Ascending aorta (tissue), 2 donors: ENCODE results near the gene GUCY2C. TPM values are rescaled to one million over a fixed set of nuclear protein-coding genes. Genes with fewer than 3 reads are reported as not detected.
"Not testable (repeated sequence)": the region's sequence is repeated elsewhere in the genome, so short reads cannot be mapped to it uniquely, and the experiment has no call there.

Experiments
- DNase-seq, 2 donors: peaks; one replicate each; pipeline ENCODE4 v3.0.0-alpha.2; 2019; ENCODE audit warnings: low spot score in 2 of 2
- H3K27ac ChIP-seq, 2 donors: fragments of 200-600 bp; sonication (generic); one replicate each; pipeline ENCODE4 v1.5.1; 2016 to 2017; ENCODE audit warnings: mild to moderate bottlenecking in 1 of 2
- H3K27me3 ChIP-seq: fragments of 200-600 bp; sonication (generic); one replicate; pipeline ENCODE4 v1.5.1; 2017
- H3K36me3 ChIP-seq, 2 donors: fragments of 200-600 bp; sonication (generic); one replicate each; pipeline ENCODE4 v1.5.1; 2016
- H3K4me1 ChIP-seq, 2 donors: fragments of 200-600 bp; sonication (generic); one replicate each; pipeline ENCODE4 v1.5.1; 2016 to 2017; ENCODE audit warnings: mild to moderate bottlenecking in 1 of 2
- H3K4me3 ChIP-seq, 2 donors: fragments of 200-600 bp; sonication (generic); one replicate each; pipeline ENCODE4 v1.5.1; 2016 to 2017; ENCODE audit warnings: mild to moderate bottlenecking in 1 of 2
- H3K9me3 ChIP-seq, 2 donors: fragments of 200-600 bp; sonication (generic); one replicate each; pipeline ENCODE4 v1.5.1; 2016
- CTCF ChIP-seq, 3 experiments: fragments of 200-600 bp in 2 of 3; fragments of 450-650 bp in 1 of 3; sonication (generic) in 2 of 3; IDR thresholded peaks; one replicate each; pipeline ENCODE4 v1.5.1; 2016 to 2019; ENCODE audit warnings: antibody characterized with exemption in 3 of 3, mild to moderate bottlenecking in 1 of 3, moderate library complexity in 1 of 3
- intact Hi-C: fragments of 100-400 bp; cut with DNase I; formaldehyde crosslinking; loops from one replicate; pipeline ENCODE4 v1.15.1; 2023
- total RNA-seq: library from RNA; depleted of rRNA; stranded (reverse); fragments of >200 nt; gene quantifications from one replicate; pipeline ENCODE4 v1.1.0, GENCODE V29; 2016

GUCY2C gene
- total RNA-seq = not detected

DNA sequence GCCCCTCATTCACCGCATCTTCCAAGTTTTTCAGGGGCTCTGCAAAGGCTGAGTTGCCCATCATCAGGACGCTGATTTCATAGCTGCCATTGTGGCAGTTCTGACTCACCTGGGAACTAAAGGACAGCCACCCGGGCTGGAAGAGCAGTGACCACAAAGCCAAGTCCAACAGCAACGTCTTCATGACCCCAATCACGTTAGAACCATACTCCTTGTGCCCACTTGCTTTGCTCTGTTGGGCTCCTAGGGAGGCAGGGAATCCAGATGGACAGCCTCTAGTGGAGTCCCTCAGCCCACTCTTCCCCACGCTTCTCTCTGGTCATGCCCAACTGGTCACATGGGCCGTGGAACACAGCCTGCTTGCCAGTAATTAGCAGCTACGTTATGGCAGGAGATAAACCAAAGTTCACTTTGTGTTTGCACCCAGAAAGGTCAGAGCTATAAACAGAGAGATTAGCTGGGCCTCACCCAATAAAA, at the start of gene GUCY2C:
TSS of gene GUCY2C (minus strand) at position 335 of the 477 bp plus-strand sequence. CDS start at position 184, 151 bp downstream.
- intact Hi-C loops = no loop called here
- no peak for DNase-seq
- no peak within 1 kb of the TSS for H3K27ac ChIP-seq
- H3K4me3 ChIP-seq = no peak within 1 kb of the TSS
- no peaks in the 10 kb centered on the region for H3K4me1 ChIP-seq
- H3K9me3 ChIP-seq = no peaks in the 10 kb centered on the region
- H3K27me3 ChIP-seq = no peaks in the 10 kb centered on the region
- H3K36me3 ChIP-seq = no peaks in the 10 kb centered on the region
- no peak for TF ChIP-seq CTCF (IDR thresholded peaks at IDR 0.05)

DNA sequence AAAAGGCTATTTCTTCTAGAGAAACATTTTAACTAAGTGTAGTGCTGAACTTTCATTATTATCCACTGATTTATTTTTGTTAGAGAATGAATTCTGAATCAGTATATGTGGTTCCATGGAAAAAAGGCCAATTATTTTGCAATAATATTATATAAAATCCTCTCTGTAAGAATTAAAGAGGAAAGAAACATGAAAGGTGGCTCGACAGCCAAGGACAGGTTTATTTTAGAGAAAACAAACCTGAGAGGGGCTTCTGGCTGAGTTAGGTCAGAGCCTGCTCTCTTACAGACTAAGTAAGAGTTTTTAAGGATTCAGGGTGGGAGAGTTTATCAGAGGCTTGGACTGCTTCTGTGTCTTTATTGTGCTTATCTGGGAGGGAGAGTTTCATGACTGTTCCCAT, 46.7 kb upstream of the GUCY2C start:
- no peak for DNase-seq
- TF ChIP-seq CTCF (IDR thresholded peaks at IDR 0.05) = no peak
- no peak overlapping the region for H3K27ac ChIP-seq
- peaks cover 2 to 9% of the 10 kb centered on the region in 2 donors for H3K36me3 ChIP-seq
- H3K4me3 ChIP-seq = no peak overlapping the region
- H3K27me3 ChIP-seq = no peaks in the 10 kb centered on the region
- intact Hi-C loops = no loop called here
- H3K4me1 ChIP-seq = no peaks in the 10 kb centered on the region
- H3K9me3 ChIP-seq = no peaks in the 10 kb centered on the region

DNA sequence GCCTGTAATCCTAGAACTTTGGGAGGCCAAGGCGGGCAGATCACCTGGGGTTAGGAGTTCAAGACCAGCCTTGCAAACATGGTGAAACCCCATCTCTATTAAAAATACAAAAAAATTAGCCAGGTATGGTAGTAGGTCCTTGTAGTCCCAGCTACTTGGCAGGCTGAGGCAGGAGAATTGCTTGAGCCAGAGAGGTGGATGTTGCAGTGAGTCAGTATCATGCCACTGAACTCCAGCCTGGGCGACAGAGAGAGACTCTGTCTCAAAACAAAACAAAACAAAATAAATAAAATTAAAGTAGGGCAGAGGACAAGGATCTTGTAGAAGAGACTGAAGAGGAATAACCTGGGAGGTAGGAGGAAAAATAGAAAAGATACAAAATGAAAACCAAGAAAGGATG, 45.5 kb upstream of the GUCY2C start:
- Histone ChIP-seq H3K4me3 (no peak overlapping the region), H3K27ac (no peak overlapping the region), H3K27me3 (no peaks in the 10 kb centered on the region), H3K36me3 (peaks cover 2 to 5% of the 10 kb centered on the region in 2 donors), H3K9me3 (no peaks in the 10 kb centered on the region), H3K4me1 (no peaks in the 10 kb centered on the region)
- no peak for TF ChIP-seq CTCF (IDR thresholded peaks at IDR 0.05)
- intact Hi-C loops = no loop called here
- no peak for DNase-seq

DNA sequence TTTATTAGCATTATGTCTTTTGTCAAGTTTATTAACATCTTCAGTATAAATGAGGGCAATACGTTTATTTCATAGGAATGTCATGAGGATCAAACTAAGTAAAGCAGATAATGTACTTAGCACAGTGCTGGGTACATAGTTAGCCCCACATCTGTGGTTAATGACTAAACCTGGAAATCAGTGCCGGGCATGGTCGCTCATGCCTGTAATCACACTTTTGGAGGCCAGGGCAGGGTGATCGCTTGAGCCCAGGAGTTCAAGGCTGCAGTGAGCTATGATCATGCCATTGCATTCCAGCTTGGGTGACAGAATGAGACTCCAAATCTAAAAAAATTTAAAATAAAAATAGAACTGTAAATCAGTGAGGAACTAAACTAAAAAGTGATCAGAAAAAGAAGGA, 44.8 kb upstream of the GUCY2C start:
- DNase-seq = no peak
- Histone ChIP-seq H3K36me3 (peaks cover 2 to 4% of the 10 kb centered on the region in 2 donors), H3K27ac (no peak overlapping the region), H3K27me3 (no peaks in the 10 kb centered on the region), H3K4me1 (no peaks in the 10 kb centered on the region), H3K4me3 (no peak overlapping the region), H3K9me3 (no peaks in the 10 kb centered on the region)
- intact Hi-C loops = no loop called here
- TF ChIP-seq CTCF (IDR thresholded peaks at IDR 0.05) = no peak

GRCh38 chr12:14736441-14736840, 40.0 kb upstream of the GUCY2C start:
- intact Hi-C loops, H3K4me3 ChIP-seq, DNase-seq, H3K4me1 ChIP-seq, H3K36me3 ChIP-seq, H3K27ac ChIP-seq, H3K9me3 ChIP-seq, H3K27me3 ChIP-seq: not testable (repeated sequence)

- Histone ChIP-seq H3K9me3 (peaks cover 0 to 8% of the 10 kb centered on the region in 2 donors), H3K27ac (no peak overlapping the region), H3K27me3 (no peaks in the 10 kb centered on the region), H3K36me3 (no peaks in the 10 kb centered on the region), H3K4me1 (no peaks in the 10 kb centered on the region), H3K4me3 (no peak overlapping the region)
- DNase-seq = no peak
- intact Hi-C loops = no loop called here
- TF ChIP-seq CTCF (IDR thresholded peaks at IDR 0.05) = no peak
Observed at GRCh38 chr12:14731821-14732220, 35.4 kb upstream of the GUCY2C start.
